Natural killer cell (primary cell): Measurements from ENCODE around the gene NUP98. TPM values are rescaled to one million over a fixed set of nuclear protein-coding genes. Genes with fewer than 3 reads are reported as not detected.

ENCODE experiments used
- ATAC-seq, 3 donors: fragments of 150-1000 bp in 2 of 3; fragments of 200-7000 bp in 1 of 3; cut with Tn5 transposase; 1 replicate in 1 of 3; 2 replicates in 2 of 3; pipeline ENCODE4 v1.10.0; 2021; ENCODE audit warnings: mild to moderate bottlenecking in 2 of 3, moderate library complexity in 2 of 3
- DNase-seq, 2 donors: peaks; one replicate each; pipeline versions ENCODE4 v3.0.0 to v3.0.0-alpha.2; 2013 to 2021; ENCODE audit warnings: mixed read lengths in 1 of 2
- H3K27ac ChIP-seq: one replicate; pipeline ENCODE4 v1.5.1; 2013; ENCODE audit warnings: mild to moderate bottlenecking, low read length
- H3K27me3 ChIP-seq: one replicate; pipeline ENCODE4 v1.6.1; 2013; ENCODE audit warnings: low read length; ENCODE audit not compliant: control insufficient read depth, insufficient read depth
- H3K36me3 ChIP-seq: one replicate; pipeline ENCODE4 v1.6.1; 2013; ENCODE audit warnings: low read length; ENCODE audit not compliant: control insufficient read depth, insufficient read depth
- H3K4me1 ChIP-seq: one replicate; pipeline ENCODE4 v1.6.1; 2013; ENCODE audit warnings: low read length; ENCODE audit not compliant: control insufficient read depth, insufficient read depth
- H3K4me3 ChIP-seq: one replicate; pipeline ENCODE4 v1.5.1; 2013; ENCODE audit warnings: low read length
- H3K9me3 ChIP-seq: one replicate; pipeline ENCODE4 v1.6.1; 2013; ENCODE audit warnings: low read length; ENCODE audit not compliant: control insufficient read depth, insufficient read depth
- H3K27ac Mint-ChIP-seq, 2 donors: one replicate each; pipeline ENCODE4 v1.8.0; 2022; ENCODE audit warnings: mild to moderate bottlenecking in 2 of 2, mixed read lengths in 2 of 2, moderate library complexity in 1 of 2
- H3K27me3 Mint-ChIP-seq, 2 donors: one replicate each; pipeline ENCODE4 v1.8.0; 2022; ENCODE audit warnings: low read depth in 2 of 2, mixed read lengths in 2 of 2
- H3K36me3 Mint-ChIP-seq: one replicate; pipeline ENCODE4 v1.8.0; 2022; ENCODE audit warnings: mixed read lengths
- H3K4me1 Mint-ChIP-seq, 2 donors: one replicate each; pipeline ENCODE4 v1.8.0; 2022; ENCODE audit warnings: mixed read lengths in 2 of 2
- H3K4me3 Mint-ChIP-seq: one replicate; pipeline ENCODE4 v1.8.0; 2022; ENCODE audit warnings: mild to moderate bottlenecking, moderate library complexity, mixed read lengths
- H3K9me3 Mint-ChIP-seq, 2 donors: one replicate each; pipeline ENCODE4 v1.8.0; 2022; ENCODE audit warnings: mixed read lengths in 2 of 2
- CTCF ChIP-seq: fragments of 200-600 bp; IDR thresholded peaks from one replicate; pipeline ENCODE4 v1.8.0; 2022; ENCODE audit warnings: antibody characterized with exemption
- WGBS: methylation state at CpG from one replicate; pipeline ENCODE4 v1.1.7; 2013; ENCODE audit warnings: missing lambda C conversion rate; ENCODE audit not compliant: insufficient coverage; 5-methylcytosine and 5-hydroxymethylcytosine counted together
- intact Hi-C: fragments of 100-400 bp; cut with micrococcal nuclease; formaldehyde crosslinking; loops from one replicate; pipeline ENCODE4 v1.14.2; 2022
- total RNA-seq, 4 donors: library from RNA; stranded (reverse); fragments of 120-200 nt in 1 of 4; gene quantifications; one replicate each; pipeline versions ENCODE4 v1.2.3 to v1.2.4, GENCODE V29; 2013 to 2022

NUP98 gene
- total RNA-seq, 3 donors from 2014 or later (not counting 1 experiment from before 2014, with no cell fraction given): 88.5 to 103 (median 92.8) TPM

GRCh38 chr11:3662856-3663255 is 134.5 kb downstream of the NUP98 start:
- ATAC-seq (no peak), DNase-seq (no peak)
- no peak overlapping the region for H3K27ac ChIP-seq
- no peak overlapping the region for H3K4me3 Mint-ChIP-seq
- H3K36me3 Mint-ChIP-seq: peaks cover 14% of the 10 kb centered on the region
- intact Hi-C loops: no loop called here
- H3K4me3 ChIP-seq: no peak overlapping the region
- H3K4me1 Mint-ChIP-seq: no peaks in the 10 kb centered on the region
- peaks cover 18% of the 10 kb centered on the region for H3K36me3 ChIP-seq
- no peaks in the 10 kb centered on the region for H3K27me3 ChIP-seq
- H3K27me3 Mint-ChIP-seq: peaks cover 0 to 6% of the 10 kb centered on the region in 2 donors
- no peak overlapping the region for H3K27ac Mint-ChIP-seq
- no peaks in the 10 kb centered on the region for H3K4me1 ChIP-seq
- H3K9me3 Mint-ChIP-seq: no peaks in the 10 kb centered on the region
- no peak for TF ChIP-seq CTCF
- no peaks in the 10 kb centered on the region for H3K9me3 ChIP-seq

GRCh38 chr11:3660960-3661359 is 136.4 kb downstream of the NUP98 start:
- no peaks in the 10 kb centered on the region for H3K9me3 Mint-ChIP-seq
- ATAC-seq (no peak), DNase-seq (no peak)
- no peak for TF ChIP-seq CTCF
- H3K27ac Mint-ChIP-seq: no peak overlapping the region
- WGBS: 82% methylated on average over 2 of the region's 2 CpGs
- intact Hi-C loops: no loop called here
- Histone ChIP-seq H3K4me3 (no peak overlapping the region), H3K27me3 (no peaks in the 10 kb centered on the region), H3K36me3 (peaks cover 9% of the 10 kb centered on the region), H3K27ac (no peak overlapping the region), H3K4me1 (no peaks in the 10 kb centered on the region), H3K9me3 (no peaks in the 10 kb centered on the region)
- no peak overlapping the region for H3K4me3 Mint-ChIP-seq
- H3K4me1 Mint-ChIP-seq: no peaks in the 10 kb centered on the region
- peaks cover 0 to 6% of the 10 kb centered on the region in 2 donors for H3K27me3 Mint-ChIP-seq
- peaks cover 13% of the 10 kb centered on the region for H3K36me3 Mint-ChIP-seq

- Histone ChIP-seq H3K4me3 (no peak overlapping the region), H3K9me3 (no peaks in the 10 kb centered on the region), H3K4me1 (no peaks in the 10 kb centered on the region), H3K36me3 (peaks cover 2% of the 10 kb centered on the region), H3K27me3 (no peaks in the 10 kb centered on the region), H3K27ac (no peak overlapping the region)
- DNase-seq: no peak
- intact Hi-C loops: no loop called here
- 93% methylated on average over 33 of the region's 33 CpGs for WGBS
- no peak for ATAC-seq
- Mint-ChIP-seq H3K4me1 (no peaks in the 10 kb centered on the region), H3K4me3 (no peak overlapping the region), H3K27me3 (peaks cover 0 to 6% of the 10 kb centered on the region in 2 donors), H3K36me3 (peaks cover 2% of the 10 kb centered on the region), H3K27ac (no peak overlapping the region), H3K9me3 (no peaks in the 10 kb centered on the region)
- TF ChIP-seq CTCF: no peak
Measured at GRCh38 chr11:3659595-3660515, 137.5 kb downstream of the NUP98 start.
